OCI-LY7 (cell line): Measurements from ENCODE around the gene XYLT1.

ENCODE experiments used
- CTCF ChIP-seq: fragments of 200-600 bp; sonication (generic); conservative IDR thresholded peaks from 2 replicates; pipeline ENCODE4 v1.5.1; 2014; ENCODE audit warnings: mild to moderate bottlenecking, antibody characterized with exemption, low read length, moderate library complexity, mixed read lengths
- EZH2phosphoT487 ChIP-seq: fragments of 200-600 bp; sonication (generic); IDR thresholded peaks from 2 replicates; pipeline ENCODE4 v1.6.1; 2018; ENCODE audit warnings: low read depth, borderline replicate concordance, mild to moderate bottlenecking, mixed run types, antibody characterized with exemption, low read length, moderate library complexity, mixed read lengths

DNA sequence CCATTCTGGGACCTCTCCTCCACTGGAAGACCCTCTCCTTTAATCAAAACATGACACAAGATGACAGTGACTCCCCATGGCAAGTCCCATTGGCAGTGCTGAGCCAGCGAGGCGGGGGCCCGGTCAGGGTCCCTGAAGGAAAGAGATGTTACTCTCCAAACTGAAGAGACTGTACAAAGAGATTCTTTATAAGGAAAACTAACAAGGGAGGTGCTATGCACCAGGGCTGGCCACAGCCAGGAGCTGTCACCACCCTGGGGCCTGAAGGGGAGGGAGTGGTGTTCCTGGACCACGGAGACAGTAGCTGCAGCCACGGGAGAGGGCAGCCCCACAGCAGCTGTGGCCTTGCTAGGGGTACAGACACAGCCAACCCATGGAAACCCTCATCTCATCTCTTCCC, 123.1 kb downstream of the XYLT1 start:
- no peak for TF ChIP-seq CTCF
- no peak for TF ChIP-seq EZH2phosphoT487
